GM12878 (cell line): ENCODE results near the gene TYRP1.

Experiments
- CREB1 ChIP-seq: IDR thresholded peaks from 2 replicates; pipeline ENCODE4 v1.6.1; 2012; ENCODE audit warnings: low read depth, mild to moderate bottlenecking, inconsistent platforms
- CTCF ChIP-seq, 3 experiments: IDR thresholded peaks in 2 of 3; conservative IDR thresholded peaks in 1 of 3; 2 replicates each; pipeline ENCODE4 v1.5.1; 2011; ENCODE audit warnings: low read depth in 3 of 3, low read length in 3 of 3, mild to moderate bottlenecking in 3 of 3, control low read depth in 2 of 3, moderate library complexity in 2 of 3, inconsistent platforms in 1 of 3, mixed read lengths in 1 of 3; ENCODE audit not compliant: control insufficient read depth in 2 of 3, insufficient read depth in 1 of 3; ENCODE audit errors: extremely low read depth in 1 of 3
- FOXK2 ChIP-seq: fragments of 450-650 bp; IDR thresholded peaks from 2 replicates; pipeline ENCODE4 v1.6.1; 2017; ENCODE audit warnings: mild to moderate bottlenecking, moderate library complexity
- MAX ChIP-seq: IDR thresholded peaks from 2 replicates; pipeline ENCODE4 v1.6.1; 2012; ENCODE audit warnings: low read depth, low read length, improper control_type of control experiment
- NFIC ChIP-seq: IDR thresholded peaks from 2 replicates; pipeline ENCODE4 v1.6.1; 2012; ENCODE audit warnings: low read depth, mild to moderate bottlenecking, inconsistent platforms, low read length, moderate library complexity
- NFXL1 ChIP-seq: fragments of 450-650 bp; IDR thresholded peaks from 2 replicates; pipeline ENCODE4 v1.6.1; 2017; ENCODE audit warnings: antibody characterized with exemption, mild to moderate bottlenecking, borderline replicate concordance
- TAF1 ChIP-seq: IDR thresholded peaks from 2 replicates; pipeline ENCODE4 v1.6.1; 2011; ENCODE audit warnings: mild to moderate bottlenecking, low read depth, low read length, borderline replicate concordance
- TF ChIP-seq, protein P1 (sequence below): fragments of 450-650 bp; IDR thresholded peaks from 2 replicates; pipeline ENCODE4 v1.6.1; 2018; ENCODE audit warnings: borderline replicate concordance, mild to moderate bottlenecking; ENCODE audit not compliant: partially characterized antibody

- TF ChIP-seq, protein P1, sequence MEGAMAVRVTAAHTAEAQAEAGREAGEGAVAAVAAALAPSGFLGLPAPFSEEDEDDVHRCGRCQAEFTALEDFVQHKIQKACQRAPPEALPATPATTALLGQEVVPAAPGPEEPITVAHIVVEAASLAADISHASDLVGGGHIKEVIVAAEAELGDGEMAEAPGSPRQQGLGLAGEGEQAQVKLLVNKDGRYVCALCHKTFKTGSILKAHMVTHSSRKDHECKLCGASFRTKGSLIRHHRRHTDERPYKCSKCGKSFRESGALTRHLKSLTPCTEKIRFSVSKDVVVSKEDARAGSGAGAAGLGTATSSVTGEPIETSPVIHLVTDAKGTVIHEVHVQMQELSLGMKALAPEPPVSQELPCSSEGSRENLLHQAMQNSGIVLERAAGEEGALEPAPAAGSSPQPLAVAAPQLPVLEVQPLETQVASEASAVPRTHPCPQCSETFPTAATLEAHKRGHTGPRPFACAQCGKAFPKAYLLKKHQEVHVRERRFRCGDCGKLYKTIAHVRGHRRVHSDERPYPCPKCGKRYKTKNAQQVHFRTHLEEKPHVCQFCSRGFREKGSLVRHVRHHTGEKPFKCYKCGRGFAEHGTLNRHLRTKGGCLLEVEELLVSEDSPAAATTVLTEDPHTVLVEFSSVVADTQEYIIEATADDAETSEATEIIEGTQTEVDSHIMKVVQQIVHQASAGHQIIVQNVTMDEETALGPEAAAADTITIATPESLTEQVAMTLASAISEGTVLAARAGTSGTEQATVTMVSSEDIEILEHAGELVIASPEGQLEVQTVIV, result no peak
- TF ChIP-seq TAF1, result no peak
- TF ChIP-seq CTCF (IDR thresholded peaks at IDR 0.05 in 2 of 3, conservative IDR thresholded peaks at IDR 0.05 in 1 of 3; ENCODE audit: control insufficient read depth in 2 of 3, extremely low read depth in 1 of 3, insufficient read depth in 1 of 3, low read depth in 3 of 3, low read length in 3 of 3), result no peak
- no peak for TF ChIP-seq NFXL1
- no peak for TF ChIP-seq CREB1
- no peak for TF ChIP-seq NFIC
- no peak for TF ChIP-seq FOXK2
- no peak for TF ChIP-seq MAX
These were observed 10.8 kb downstream of the TYRP1 start for GRCh38 chr9:12703996-12704395.
